DND-41 (cell line): ENCODE measurements around the gene SEMA4C.

ENCODE experiments used
- CTCF ChIP-seq: IDR thresholded peaks from 2 replicates; pipeline ENCODE4 v1.5.1; 2012; ENCODE audit warnings: borderline replicate concordance, low read length, moderate library complexity, mild to moderate bottlenecking; ENCODE audit not compliant: poor library complexity, severe bottlenecking; ENCODE audit errors: extremely low read depth
- EZH2 ChIP-seq: IDR thresholded peaks from 3 replicates; pipeline ENCODE4 v1.6.1; 2012; ENCODE audit warnings: borderline replicate concordance, low read depth, mild to moderate bottlenecking, moderate library complexity, low read length, inconsistent platforms; ENCODE audit not compliant: severe bottlenecking

GRCh38 chr2:96825057-96825456, 44.8 kb downstream of the SEMA4C start:
- no peak for TF ChIP-seq CTCF
- TF ChIP-seq EZH2 = no peak
